Brain pericyte (primary cell): ENCODE results near the gene RGS8.

Source experiments
- DNase-seq: peaks from one replicate; pipeline ENCODE4 v3.0.0-alpha.2; 2012; ENCODE audit warnings: low read depth, low spot score

The RGS8 gene

GRCh38 chr1:182671750-182672486 lies 12.5 kb downstream of the RGS8 start:
- DNase-seq: no peak

GRCh38 chr1:182670032-182670749 lies 14.2 kb downstream of the RGS8 start:
- DNase-seq: no peak

GRCh38 chr1:182669266-182669665 lies 15.1 kb downstream of the RGS8 start:
- no peak for DNase-seq

GRCh38 chr1:182668521-182669054 lies 15.8 kb downstream of the RGS8 start:
- no peak for DNase-seq

GRCh38 chr1:182667848-182668505 lies 16.4 kb downstream of the RGS8 start:
- no peak for DNase-seq

GRCh38 chr1:182666706-182667105 lies 17.7 kb downstream of the RGS8 start:
- DNase-seq: no peak

- DNase-seq: no peak
Observed at GRCh38 chr1:182664296-182664695, 20.1 kb downstream of the RGS8 start.

- no peak for DNase-seq
Observed at GRCh38 chr1:182662956-182663355, 21.4 kb downstream of the RGS8 start.

GRCh38 chr1:182662121-182662890 lies 22.1 kb downstream of the RGS8 start:
- DNase-seq: no peak

GRCh38 chr1:182658055-182658454 lies 26.3 kb downstream of the RGS8 start:
- DNase-seq: no peak

GRCh38 chr1:182656842-182657397 lies 27.5 kb downstream of the RGS8 start:
- DNase-seq: no peak

- no peak for DNase-seq
Observed at GRCh38 chr1:182653986-182654385, 30.4 kb downstream of the RGS8 start.

- no peak for DNase-seq
Observed at GRCh38 chr1:182652933-182653332, 31.5 kb downstream of the RGS8 start.

GRCh38 chr1:182651339-182651724 lies 33.1 kb downstream of the RGS8 start:
- DNase-seq: no peak

GRCh38 chr1:182650678-182651338 lies 33.6 kb downstream of the RGS8 start:
- DNase-seq: no peak

GRCh38 chr1:182649041-182649440 lies 35.3 kb downstream of the RGS8 start:
- no peak for DNase-seq

- DNase-seq: no peak
Observed at GRCh38 chr1:182646739-182647138, 37.6 kb downstream of the RGS8 start.

GRCh38 chr1:182644886-182645285 lies 39.5 kb downstream of the RGS8 start:
- DNase-seq: no peak

GRCh38 chr1:182643699-182644098 lies 40.7 kb downstream of the RGS8 start:
- no peak for DNase-seq

- no peak for DNase-seq
Observed at GRCh38 chr1:182642461-182642860, 41.9 kb downstream of the RGS8 start.

- no peak for DNase-seq
Observed at GRCh38 chr1:182641561-182641960, 42.8 kb downstream of the RGS8 start.
